Ovary (tissue), 3 donors: ENCODE results near the gene ALDH3A2.

Source experiments
- EP300 ChIP-seq: sonication (generic); formaldehyde crosslinking; IDR thresholded peaks from one replicate; pipeline ENCODE4 v1.6.1; 2017; ENCODE audit warnings: antibody characterized with exemption
- POLR2A ChIP-seq: fragments of 450-650 bp; IDR thresholded peaks from one replicate; pipeline ENCODE4 v1.6.1; 2017; ENCODE audit warnings: antibody characterized with exemption, mild to moderate bottlenecking, moderate library complexity
- TF ChIP-seq, protein P1 (sequence below), 3 donors: fragments of 450-650 bp in 2 of 3; fragments of 200-600 bp in 1 of 3; IDR thresholded peaks; one replicate each; pipeline versions ENCODE4 v1.5.1 to v1.8.0; 2016 to 2022; ENCODE audit warnings: antibody characterized with exemption in 3 of 3, mild to moderate bottlenecking in 1 of 3
- donor health status: DM: no; HTN: no; CAD: no.

DNA sequence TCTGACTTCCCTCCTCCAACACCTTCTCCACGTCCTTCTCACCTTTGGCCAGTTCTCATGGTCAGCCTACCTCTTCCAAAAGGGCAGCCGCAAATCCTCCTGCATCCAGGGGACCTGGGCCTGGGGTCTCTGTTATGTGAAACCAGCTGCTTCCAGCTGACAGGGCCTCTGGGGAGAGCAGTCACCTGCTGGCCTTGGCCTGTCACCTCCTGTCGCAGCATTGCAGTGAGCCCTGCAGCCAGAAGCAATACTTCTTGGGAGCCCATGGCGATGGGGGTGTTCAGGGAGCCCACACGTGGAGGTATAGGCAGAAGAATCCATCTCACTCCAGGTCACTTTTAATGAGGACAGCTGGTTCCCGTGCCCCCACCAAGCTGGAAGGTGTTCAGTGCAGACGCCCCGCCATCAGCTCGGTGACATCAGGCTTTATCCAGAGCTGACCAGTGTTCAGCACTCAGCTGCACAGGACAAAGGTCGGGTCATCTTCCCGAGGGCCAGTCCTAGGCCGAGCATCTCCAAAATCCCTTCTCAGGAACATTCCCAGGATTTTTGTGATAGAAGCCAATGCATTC lies 69.6 kb downstream of the ALDH3A2 start:
- TF ChIP-seq, protein P1, sequence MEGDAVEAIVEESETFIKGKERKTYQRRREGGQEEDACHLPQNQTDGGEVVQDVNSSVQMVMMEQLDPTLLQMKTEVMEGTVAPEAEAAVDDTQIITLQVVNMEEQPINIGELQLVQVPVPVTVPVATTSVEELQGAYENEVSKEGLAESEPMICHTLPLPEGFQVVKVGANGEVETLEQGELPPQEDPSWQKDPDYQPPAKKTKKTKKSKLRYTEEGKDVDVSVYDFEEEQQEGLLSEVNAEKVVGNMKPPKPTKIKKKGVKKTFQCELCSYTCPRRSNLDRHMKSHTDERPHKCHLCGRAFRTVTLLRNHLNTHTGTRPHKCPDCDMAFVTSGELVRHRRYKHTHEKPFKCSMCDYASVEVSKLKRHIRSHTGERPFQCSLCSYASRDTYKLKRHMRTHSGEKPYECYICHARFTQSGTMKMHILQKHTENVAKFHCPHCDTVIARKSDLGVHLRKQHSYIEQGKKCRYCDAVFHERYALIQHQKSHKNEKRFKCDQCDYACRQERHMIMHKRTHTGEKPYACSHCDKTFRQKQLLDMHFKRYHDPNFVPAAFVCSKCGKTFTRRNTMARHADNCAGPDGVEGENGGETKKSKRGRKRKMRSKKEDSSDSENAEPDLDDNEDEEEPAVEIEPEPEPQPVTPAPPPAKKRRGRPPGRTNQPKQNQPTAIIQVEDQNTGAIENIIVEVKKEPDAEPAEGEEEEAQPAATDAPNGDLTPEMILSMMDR (IDR thresholded peaks at IDR 0.05) = no peak
- TF ChIP-seq EP300 (no peak), POLR2A (no peak)
